Psoas muscle (tissue), 8 donors: ENCODE measurements around the gene CPEB3. TPM values are rescaled to one million over a fixed set of nuclear protein-coding genes. Genes with fewer than 3 reads are reported as not detected.
A peak's percentile ranks its signal among the peaks of the same experiment; 100 is the strongest.
"Not testable (repeated sequence)": the region's sequence is repeated elsewhere in the genome, so short reads cannot be mapped to it uniquely, and the experiment has no call there.

Experiments
- ATAC-seq, 4 donors: fragments of 200-7000 bp; cut with Tn5 transposase; one replicate each; pipeline ENCODE4 v1.9.1; 2020; ENCODE audit warnings: moderate library complexity in 3 of 4, mild to moderate bottlenecking in 2 of 4
- DNase-seq, 2 donors: peaks; one replicate each; pipeline ENCODE4 v3.0.0-alpha.2; 2020
- H3K27ac ChIP-seq: fragments of 200-600 bp; one replicate; pipeline ENCODE4 v1.8.0; 2022
- H3K27me3 ChIP-seq, 3 donors: fragments of 200-600 bp in 1 of 3; one replicate each; pipeline versions ENCODE4 v1.6.1 to v1.8.0; 2013 to 2022; ENCODE audit warnings: low read length in 2 of 3, mild to moderate bottlenecking in 2 of 3, moderate library complexity in 1 of 3; ENCODE audit not compliant: insufficient read depth in 3 of 3
- H3K36me3 ChIP-seq, 2 donors: fragments of 200-600 bp in 1 of 2; one replicate each; pipeline versions ENCODE4 v1.6.1 to v1.8.0; 2013 to 2022; ENCODE audit warnings: low read depth in 1 of 2, mild to moderate bottlenecking in 1 of 2, moderate library complexity in 1 of 2; ENCODE audit not compliant: insufficient read depth in 1 of 2
- H3K4me1 ChIP-seq: fragments of 200-600 bp; one replicate; pipeline ENCODE4 v1.8.0; 2022
- H3K4me3 ChIP-seq: fragments of 200-600 bp; one replicate; pipeline ENCODE4 v1.8.0; 2022; ENCODE audit warnings: mild to moderate bottlenecking
- H3K9me3 ChIP-seq: fragments of 200-600 bp; one replicate; pipeline ENCODE4 v1.8.0; 2022
- WGBS, 3 donors: extraction: QIAGEN DNeasy Blood & Tissue Kit; methylation state at CpG; one replicate each; pipeline versions ENCODE4 v1.1.6 to v1.1.7; 2013; 5-methylcytosine and 5-hydroxymethylcytosine counted together
- intact Hi-C, 2 donors: fragments of 100-400 bp; cut with DNase I; formaldehyde crosslinking; loops; one replicate each; pipeline versions ENCODE4 v1.11.0 to v1.14.2; 2022
- long read RNA-seq, 2 donors: library from polyadenylated mRNA; unstranded; transcript quantifications; one replicate each; pipeline ENCODE4 v2.0.0, GENCODE V29; 2021
- polyA plus RNA-seq, 3 donors: library from polyadenylated mRNA; stranded (reverse); fragments of 200-250 nt; gene quantifications; one replicate each; pipeline ENCODE4 v1.2.3, GENCODE V29; 2013
- total RNA-seq, 4 donors: library from RNA; stranded (reverse); fragmentation: NEBNext Ultra II Directional in 2 of 4; extraction: Animal tissue kit (Norgen Biotek cat#: 25700) in 2 of 4; gene quantifications; one replicate each; pipeline versions ENCODE4 v1.2.1 to v1.2.4, GENCODE V29; 2021 to 2023
- TF ChIP-seq, protein P1 (sequence below): fragments of 200-600 bp; IDR thresholded peaks from one replicate; pipeline ENCODE4 v1.8.0; 2022; ENCODE audit warnings: antibody characterized with exemption
- donor health status: healthy with polysubstance abuse.
- donor health status: DM: no; HTN: no; CAD: no; lungs with moderate emphysema.
- donor health status: Bipolar disorder and iron deficiency.
- donor health status: healthy.
- donor health status: DM: yes; HTN: yes; CAD: no.
- donor health status: DM: no; HTN: no; CAD: no.
- donor health status: DM: no; HTN: no; CAD: no.
- donor health status: DM: yes; HTN: yes; CAD: no.

The CPEB3 gene
- 10 to 100 TPM in 3 of 4 donors, 1 to 10 TPM in 1; 6.1 to 16.9 (median 14.3) TPM for total RNA-seq
- polyA plus RNA-seq = 1 to 10 TPM in 2 of 3 donors, under 1 TPM in 1; 0.44 to 9.8 (median 3.2) TPM
- long read RNA-seq, donor 1, full-length matches to known transcripts = 1 of 18 reads
- long read RNA-seq, donor 1, partial matches to known transcripts = 8 of 18 reads
- long read RNA-seq, donor 1, other reads (novel, unspliced or antisense) = 9 of 18 reads
- long read RNA-seq, donor 2, partial matches to known transcripts = 2 of 7 reads
- long read RNA-seq, donor 2, other reads (novel, unspliced or antisense) = 5 of 7 reads

DNA sequence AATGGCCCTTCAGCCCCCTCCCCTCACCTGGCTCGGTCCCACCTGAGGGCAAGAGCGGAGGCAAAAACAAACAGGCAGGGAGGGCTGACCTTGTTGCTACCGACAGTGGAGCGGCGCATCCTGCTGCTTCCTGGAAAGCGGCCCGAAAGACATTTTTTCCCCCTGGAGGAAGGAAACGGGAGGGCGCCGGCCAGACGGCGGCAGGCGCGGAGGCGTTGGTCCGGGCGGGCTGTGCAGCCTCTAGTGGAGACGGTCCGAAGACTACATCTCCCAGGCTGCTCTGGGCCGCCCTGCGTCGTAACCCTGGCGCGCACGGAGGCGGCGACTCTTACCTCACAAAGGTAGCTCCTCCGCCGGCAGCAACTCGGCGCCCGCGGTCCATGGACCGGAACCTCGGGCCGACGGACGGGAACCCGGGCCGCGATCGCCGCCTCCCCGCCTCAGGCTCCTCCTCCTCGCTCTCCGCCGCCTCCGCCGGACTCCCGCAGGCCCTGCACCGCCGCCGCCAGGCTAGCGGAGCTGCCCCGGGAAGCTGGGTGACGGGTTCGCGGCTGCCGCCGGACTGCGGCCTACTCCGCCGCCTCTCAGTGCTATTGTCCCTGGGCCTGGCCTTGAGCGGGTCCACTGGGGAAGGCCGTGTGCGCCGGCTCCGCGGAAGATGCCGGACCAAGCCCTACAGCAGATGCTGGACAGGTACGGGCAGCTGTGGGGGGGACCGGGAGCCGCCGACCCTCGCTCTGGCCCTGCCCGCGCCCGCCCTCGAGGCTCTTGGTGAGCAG is at the start of gene CPEB3, which contains the start of gene MARCHF5:
CPEB3 (minus strand) TSS at position 242 of the 779 bp plus-strand sequence. CDS start 50,728 bp downstream, outside the sequence.
MARCHF5 (plus strand) TSS at position 331 of the 779 bp plus-strand sequence; CDS start at position 659, 328 bp downstream.
- Histone ChIP-seq H3K36me3 (peaks cover 0 to 20% of the 10 kb centered on the region in 2 donors), H3K4me3 (peak within 1 kb of the TSS; percentile 90), H3K27me3 (no peaks in the 10 kb centered on the region), H3K27ac (peak within 1 kb of the TSS; percentile 95), H3K9me3 (no peaks in the 10 kb centered on the region), H3K4me1 (peaks cover 5% of the 10 kb centered on the region)
- intact Hi-C loops = loop anchor here (2.0 to 5.0 kb wide), 5 partner anchors 36 to 204 kb away; no protein-coding TSS in a partner anchor
- WGBS, 3 donors = 0% methylated on average over 61 to 79 of the region's 79 CpGs
- TF ChIP-seq, protein P1, sequence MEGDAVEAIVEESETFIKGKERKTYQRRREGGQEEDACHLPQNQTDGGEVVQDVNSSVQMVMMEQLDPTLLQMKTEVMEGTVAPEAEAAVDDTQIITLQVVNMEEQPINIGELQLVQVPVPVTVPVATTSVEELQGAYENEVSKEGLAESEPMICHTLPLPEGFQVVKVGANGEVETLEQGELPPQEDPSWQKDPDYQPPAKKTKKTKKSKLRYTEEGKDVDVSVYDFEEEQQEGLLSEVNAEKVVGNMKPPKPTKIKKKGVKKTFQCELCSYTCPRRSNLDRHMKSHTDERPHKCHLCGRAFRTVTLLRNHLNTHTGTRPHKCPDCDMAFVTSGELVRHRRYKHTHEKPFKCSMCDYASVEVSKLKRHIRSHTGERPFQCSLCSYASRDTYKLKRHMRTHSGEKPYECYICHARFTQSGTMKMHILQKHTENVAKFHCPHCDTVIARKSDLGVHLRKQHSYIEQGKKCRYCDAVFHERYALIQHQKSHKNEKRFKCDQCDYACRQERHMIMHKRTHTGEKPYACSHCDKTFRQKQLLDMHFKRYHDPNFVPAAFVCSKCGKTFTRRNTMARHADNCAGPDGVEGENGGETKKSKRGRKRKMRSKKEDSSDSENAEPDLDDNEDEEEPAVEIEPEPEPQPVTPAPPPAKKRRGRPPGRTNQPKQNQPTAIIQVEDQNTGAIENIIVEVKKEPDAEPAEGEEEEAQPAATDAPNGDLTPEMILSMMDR = peak; percentile 78
- peak; percentile 96 to 99 (median 98) for ATAC-seq
- DNase-seq = peak; percentile 96 to 98

DNA sequence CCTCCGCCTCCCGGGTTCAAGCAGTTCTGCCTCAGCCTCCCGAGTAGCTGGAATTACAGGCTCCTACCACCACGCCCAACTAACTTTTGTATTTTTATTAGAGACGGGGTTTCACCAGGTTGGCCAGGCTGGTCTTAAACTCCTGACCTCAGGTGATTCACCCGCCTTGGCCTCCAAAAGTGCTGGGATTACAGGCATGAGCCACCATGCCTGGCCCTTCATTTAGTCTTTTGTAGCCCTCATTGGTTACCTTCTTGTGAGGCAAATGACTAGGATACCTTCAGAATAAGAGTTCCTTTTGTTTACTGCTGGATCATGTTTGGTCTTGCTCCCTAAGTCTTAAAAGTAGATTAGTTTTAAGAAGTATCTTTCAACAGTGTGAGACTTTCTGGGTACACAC is 39.0 kb upstream of the CPEB3 start:
- H3K36me3 ChIP-seq, H3K27me3 ChIP-seq, DNase-seq, H3K9me3 ChIP-seq, H3K27ac ChIP-seq, H3K4me3 ChIP-seq: not testable (repeated sequence)
- WGBS, 3 donors = 91 to 96% (median 94%) methylated on average over 6 of the region's 6 CpGs
- intact Hi-C loops = loop anchor here in 1 of 2 donors (5.0 kb wide), 1 partner anchor 38 kb away; the partner anchor contains the start of genes CPEB3 and MARCHF5
- ATAC-seq = peak; percentile 27 to 70 (median 48)
- H3K4me1 ChIP-seq = peaks cover 25% of the 10 kb centered on the region

DNA sequence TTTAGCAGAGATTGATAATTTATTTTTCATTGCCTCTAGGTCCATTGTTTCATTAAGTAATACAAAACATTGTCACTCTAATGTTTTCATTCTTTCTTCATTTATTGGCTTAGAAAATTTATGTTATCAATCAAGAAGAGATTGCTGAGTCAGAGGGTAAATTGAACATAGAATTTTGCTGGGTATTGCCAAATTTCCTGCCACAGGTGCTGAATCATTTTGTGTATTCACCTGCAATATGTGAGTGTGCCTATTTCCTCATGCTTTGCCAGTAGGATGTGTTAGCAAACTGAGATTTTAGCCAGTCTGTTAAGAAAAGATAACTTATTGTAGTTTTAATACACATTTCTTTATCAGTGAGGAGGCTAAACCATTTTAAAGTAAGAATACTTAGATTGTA is 38.1 kb upstream of the CPEB3 start:
- Histone ChIP-seq H3K27ac (no peak overlapping the region), H3K36me3 (no peaks in the 10 kb centered on the region), H3K4me1 (peaks cover 25% of the 10 kb centered on the region), H3K27me3 (no peaks in the 10 kb centered on the region), H3K4me3 (no peak overlapping the region), H3K9me3 (no peaks in the 10 kb centered on the region)
- TF ChIP-seq, protein P1 = no peak
- ATAC-seq (no peak), DNase-seq (no peak)
- intact Hi-C loops = loop anchor here in 1 of 2 donors (5.0 kb wide), 1 partner anchor 37 kb away; the partner anchor contains the start of genes CPEB3 and MARCHF5

DNA sequence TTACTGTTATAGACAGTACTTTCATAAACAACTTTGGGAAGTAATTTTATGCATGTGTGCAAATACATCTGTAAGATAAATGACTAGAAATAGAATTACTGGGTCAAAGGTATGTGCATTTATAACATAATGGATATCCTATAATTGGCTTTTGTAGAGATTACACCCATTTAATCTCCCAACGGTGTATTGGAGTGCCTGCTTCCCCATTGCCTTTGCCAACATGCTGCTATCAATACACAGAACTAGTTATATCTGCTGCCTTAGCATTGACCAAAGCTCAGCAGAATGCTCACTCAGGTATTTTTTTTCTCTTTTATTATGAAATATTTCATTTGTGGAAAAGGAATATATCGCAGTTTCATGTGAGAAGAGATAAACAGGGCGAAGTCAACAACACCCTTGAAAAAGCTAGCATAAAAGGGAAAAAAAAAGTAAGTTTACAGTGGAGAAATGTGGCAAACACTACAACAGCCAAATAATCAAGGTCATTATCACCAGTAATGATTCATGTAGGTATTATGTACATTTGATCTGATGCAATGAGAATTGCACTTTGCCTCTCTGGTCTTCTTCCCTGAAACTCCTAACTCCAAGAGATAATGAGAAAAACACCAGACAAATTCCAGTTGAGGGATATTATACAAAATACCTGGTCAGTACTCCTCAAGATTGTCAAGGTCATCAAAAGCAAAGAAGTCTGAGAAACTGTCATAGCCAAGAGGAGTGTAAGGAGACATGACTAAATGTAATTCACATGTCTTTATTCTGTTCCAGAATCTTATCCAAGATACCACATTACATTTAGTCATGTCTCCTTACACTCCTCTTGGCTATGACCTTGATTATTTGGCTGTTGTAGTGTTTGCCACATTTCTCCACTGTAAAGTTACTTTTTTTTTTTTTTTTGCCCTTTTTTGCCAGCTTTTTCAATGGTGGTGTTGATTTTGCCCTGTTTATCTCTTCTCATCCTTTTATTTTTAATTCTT is 36.9 kb upstream of the CPEB3 start:
- no peaks in the 10 kb centered on the region for H3K27me3 ChIP-seq
- ATAC-seq = peak in 3 of 4 donors; percentile 55 to 68 (median 59)
- no peak overlapping the region for H3K4me3 ChIP-seq
- H3K9me3 ChIP-seq = no peaks in the 10 kb centered on the region
- no peak overlapping the region for H3K27ac ChIP-seq
- 91 to 97% (median 92%) methylated on average over 3 of the region's 3 CpGs for WGBS, 3 donors
- TF ChIP-seq, protein P1 = no peak
- no peaks in the 10 kb centered on the region for H3K36me3 ChIP-seq
- DNase-seq = no peak
- peaks cover 25% of the 10 kb centered on the region for H3K4me1 ChIP-seq
- intact Hi-C loops = loop anchor here in 1 of 2 donors (5.0 kb wide), 1 partner anchor 35 kb away; the partner anchor contains the start of genes CPEB3 and MARCHF5
